ENCODE data around the gene RBFOX2. TPM values are rescaled to one million over a fixed set of nuclear protein-coding genes. Genes with fewer than 3 reads are reported as not detected.
"Not testable (repeated sequence)": the region's sequence is repeated elsewhere in the genome, so short reads cannot be mapped to it uniquely, and the experiment has no call there.

RBFOX2 gene
- polyA plus RNA-seq, 3 donors, result 15.2 to 53.4 (median 28.9) TPM

DNA sequence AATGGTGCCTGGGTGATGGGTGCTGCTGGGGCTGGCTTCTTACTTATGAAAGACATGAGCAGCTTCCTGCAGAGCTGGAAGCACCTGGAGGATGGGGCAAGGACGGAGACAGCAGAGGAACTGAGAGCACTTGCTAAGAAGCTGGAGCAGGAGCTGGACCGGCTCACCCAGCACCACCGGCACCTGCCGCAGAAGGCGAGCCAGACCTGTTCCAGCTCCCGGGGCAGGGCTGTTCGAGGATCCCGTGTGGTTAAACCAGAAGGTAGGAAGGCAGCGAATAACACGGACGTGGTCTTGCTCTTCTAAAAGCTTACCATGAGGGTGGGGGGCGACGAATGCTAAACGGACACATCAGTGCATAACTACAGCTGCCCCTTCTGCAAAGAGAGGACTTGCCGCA is 301.7 kb downstream of the RBFOX2 start:
- 78 to 89% (median 84%) methylated on average over 15 of the region's 15 CpGs for WGBS, 3 donors
- H3K27ac ChIP-seq (ENCODE audit: low read depth, low read length), result no peak overlapping the region

DNA sequence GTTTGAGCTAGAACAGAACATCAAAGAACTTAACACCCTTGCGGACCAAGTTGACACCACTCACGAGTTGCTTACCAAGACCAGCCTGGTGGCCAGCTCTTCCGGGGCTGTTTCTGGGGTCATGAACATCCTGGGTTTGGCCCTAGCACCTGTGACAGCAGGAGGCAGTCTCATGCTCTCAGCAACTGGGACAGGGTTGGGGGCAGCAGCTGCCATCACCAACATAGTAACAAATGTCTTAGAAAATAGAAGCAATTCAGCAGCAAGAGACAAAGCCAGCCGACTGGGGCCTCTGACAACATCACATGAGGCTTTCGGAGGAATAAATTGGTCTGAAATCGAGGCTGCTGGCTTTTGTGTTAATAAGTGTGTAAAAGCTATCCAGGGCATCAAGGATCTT is 302.2 kb downstream of the RBFOX2 start:
- H3K27ac ChIP-seq (ENCODE audit: low read depth, low read length), result no peak overlapping the region
- 88% methylated on average over 6 of the region's 6 CpGs for WGBS, 3 donors

DNA sequence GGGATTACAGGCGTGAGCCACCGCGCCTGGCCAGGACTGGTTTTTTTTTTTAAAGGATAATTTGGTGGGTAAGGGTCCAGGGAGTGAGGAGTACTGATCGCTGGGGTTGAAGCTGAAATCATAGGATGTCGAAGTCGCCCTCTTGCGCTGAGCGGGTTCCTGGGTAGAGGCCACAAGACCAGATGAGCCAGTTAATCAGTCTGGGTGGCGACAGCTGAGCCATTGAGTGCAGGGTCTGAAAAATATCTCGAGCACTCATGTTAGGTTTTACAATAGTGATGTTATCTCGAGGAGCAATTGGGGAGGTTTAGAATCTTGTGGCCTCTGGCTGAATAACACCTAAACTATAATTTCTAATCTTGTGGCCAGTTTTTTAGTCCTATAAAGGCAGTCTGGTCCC is 303.1 kb downstream of the RBFOX2 start:
- WGBS, 3 donors, result 89 to 92% (median 90%) methylated on average over 11 of the region's 11 CpGs
- no peak overlapping the region for H3K27ac ChIP-seq (ENCODE audit: low read depth, low read length)

DNA sequence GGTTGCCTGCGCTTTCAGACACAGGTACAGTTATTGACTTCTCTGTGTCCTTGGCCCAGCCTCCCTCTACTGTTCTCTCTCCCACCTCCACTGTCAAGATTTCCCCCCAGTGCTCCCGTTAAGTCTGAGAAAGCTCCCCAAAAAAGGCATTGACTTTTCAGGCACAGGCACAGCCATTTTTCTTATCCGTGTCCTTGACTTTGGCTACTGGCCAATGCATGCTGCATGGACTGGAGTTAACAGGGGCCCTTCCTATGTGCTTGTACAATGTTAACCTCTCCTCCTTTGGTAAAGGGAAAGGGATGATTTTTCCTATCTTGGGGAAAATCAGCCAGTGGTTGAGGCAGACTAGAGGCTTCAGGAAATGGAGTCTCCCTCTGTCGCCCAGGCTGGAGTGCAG is 306.7 kb downstream of the RBFOX2 start:
- H3K27ac ChIP-seq (ENCODE audit: low read depth, low read length), result no peak overlapping the region
- 53 to 81% (median 77%) methylated on average over 4 of the region's 4 CpGs for WGBS, 3 donors

DNA sequence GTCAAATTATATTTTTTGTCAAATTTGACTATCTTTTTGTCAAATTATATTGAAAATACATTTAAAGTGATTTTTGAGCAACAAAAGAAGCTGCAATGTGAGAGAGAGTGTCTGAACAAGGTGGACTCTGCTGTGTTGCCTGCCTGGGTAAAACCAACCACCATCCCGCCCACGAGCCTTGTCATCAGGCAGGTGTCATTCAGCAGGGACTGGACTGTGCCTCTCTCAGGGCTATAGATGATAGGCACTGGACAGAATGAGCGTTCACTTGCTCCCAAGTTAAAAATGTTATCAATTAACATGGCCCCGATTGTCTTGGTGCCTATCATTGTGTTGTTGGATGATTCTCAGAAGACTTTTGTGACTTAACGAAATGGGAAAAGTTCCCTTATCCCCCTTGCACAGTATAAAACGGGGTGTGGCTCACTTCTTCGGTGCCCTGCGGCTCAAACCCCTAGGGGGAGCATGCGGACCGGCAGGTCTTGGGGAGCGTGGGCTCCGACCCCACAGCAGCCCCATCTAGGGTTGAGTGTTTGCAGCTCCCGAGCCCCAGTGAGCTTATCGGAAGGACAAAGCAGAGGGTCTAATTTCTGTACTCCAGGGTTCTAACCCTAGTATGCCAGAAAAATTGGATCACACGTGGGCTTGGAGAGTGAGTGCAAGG is 309.3 kb downstream of the RBFOX2 start:
- WGBS, 3 donors, result 80 to 84% (median 82%) methylated on average over 15 of the region's 15 CpGs
- H3K27ac ChIP-seq (ENCODE audit: low read depth, low read length), result no peak overlapping the region

DNA sequence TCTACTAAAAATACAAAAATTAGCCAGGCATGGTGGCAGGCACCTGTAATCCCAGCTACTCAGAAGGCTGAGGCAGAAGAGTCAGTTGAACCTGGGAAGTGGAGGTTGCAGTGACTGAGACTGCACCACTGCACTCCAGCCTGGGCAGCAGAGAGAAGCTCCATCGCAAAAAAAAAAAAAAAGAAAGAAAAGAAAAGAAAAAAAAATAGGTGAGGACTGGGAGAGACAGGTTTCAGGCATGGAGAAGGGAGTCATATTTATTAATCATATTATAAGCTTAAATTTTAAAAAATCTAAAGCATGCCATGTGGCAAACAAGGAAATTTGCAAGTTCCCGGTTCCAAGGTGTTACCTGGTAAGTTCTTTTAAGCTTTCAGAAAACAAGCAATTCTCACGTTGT is 311.1 kb downstream of the RBFOX2 start, which contains the start of gene APOL5:
APOL5 (plus strand) TSS at position 301 of the 400 bp plus-strand sequence; CDS start at position 301, 0 bp downstream.
- WGBS, 3 donors, result 61 to 85% (median 83%) methylated on average over 3 of the region's 3 CpGs
- H3K27ac ChIP-seq (ENCODE audit: low read depth, low read length), result no peak within 1 kb of the TSS

DNA sequence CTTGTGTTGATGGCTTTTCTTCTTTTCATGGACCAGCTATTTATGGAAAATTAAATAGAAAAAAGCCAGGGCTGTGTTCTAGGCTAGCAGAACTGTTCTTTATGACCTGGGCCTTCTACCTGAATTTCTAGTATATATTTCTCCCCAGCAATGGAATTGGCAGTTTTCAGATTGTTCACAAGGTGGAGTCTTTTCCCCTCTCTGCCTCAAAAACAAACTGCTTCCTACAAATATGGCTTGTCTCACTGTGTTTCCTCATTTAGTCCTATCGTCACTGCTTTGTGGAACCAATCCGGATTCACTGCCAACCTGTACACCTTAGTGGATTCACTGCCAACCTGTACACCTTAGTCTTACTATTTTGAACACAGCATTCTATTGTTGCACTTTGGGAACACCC is 316.0 kb downstream of the RBFOX2 start:
- WGBS, 3 donors, result 89 to 95% (median 91%) methylated on average over 2 of the region's 2 CpGs
- H3K27ac ChIP-seq (ENCODE audit: low read depth, low read length), result no peak overlapping the region

DNA sequence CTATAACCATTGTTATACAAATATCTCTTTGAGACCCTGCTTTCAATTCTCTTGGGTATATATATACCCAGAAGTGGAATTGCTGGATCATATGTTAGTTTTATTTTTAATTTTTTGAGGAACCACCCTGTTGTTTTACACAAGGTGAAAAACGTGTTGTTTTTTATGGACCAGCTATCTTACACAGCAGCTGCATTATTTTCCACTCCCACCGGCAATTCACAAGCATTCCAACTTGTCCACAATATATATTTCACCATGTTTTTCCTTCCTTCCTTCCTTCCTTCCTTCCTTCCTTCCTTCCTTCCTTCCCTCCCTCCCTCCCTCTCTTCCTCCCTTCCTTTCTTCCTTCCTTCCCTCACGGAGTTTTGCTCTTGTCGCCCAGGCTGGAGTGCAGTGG is 317.3 kb downstream of the RBFOX2 start:
- 72 to 90% (median 81%) methylated on average over 4 of the region's 4 CpGs for WGBS, 3 donors
- no peak overlapping the region for H3K27ac ChIP-seq (ENCODE audit: low read depth, low read length)

DNA sequence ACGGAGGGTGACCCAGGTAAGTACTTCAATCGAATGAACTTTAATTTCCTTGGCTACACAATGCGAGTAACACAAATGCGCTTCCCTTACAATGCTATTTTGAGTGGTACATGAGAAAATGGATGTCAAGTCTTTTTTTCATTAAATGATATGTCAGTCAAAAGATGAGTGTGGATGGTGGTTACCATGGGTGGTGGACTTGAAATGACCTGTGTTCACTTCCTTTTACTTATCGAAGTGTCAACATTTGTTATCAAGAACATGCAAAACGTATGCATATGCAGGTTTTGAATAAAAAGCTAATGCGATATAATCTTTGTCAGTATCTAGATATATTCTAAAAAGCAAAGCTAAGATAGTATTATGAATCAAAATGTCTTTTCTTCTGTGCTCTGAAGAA is 319.7 kb downstream of the RBFOX2 start:
- WGBS, 3 donors, result 71 to 83% (median 80%) methylated on average over 7 of the region's 7 CpGs

DNA sequence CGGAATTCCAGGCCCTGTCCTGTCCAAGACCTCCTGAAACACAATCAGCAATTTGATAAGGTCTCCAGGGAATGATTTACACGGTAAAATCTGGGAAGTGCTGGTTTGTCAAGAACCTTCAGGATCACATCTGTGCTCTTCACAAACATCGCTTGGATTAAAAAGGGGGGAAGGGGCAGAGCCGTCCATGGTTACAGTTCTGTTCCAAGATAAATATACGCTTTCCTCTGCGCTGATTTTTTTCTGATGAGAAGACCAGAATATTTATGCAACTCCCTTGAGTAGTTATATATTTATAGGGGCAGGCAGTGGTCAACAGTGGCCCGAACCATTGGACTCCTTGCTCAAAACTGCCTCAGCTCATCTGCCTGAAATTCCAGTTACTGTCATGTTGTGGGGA is 320.2 kb downstream of the RBFOX2 start:
- no peak overlapping the region for H3K27ac ChIP-seq (ENCODE audit: low read depth, low read length)
- 55 to 68% (median 65%) methylated on average over 7 of the region's 7 CpGs for WGBS, 3 donors

More for the DNA sequence above, 319.7 kb downstream of the RBFOX2 start:
- H3K27ac ChIP-seq (ENCODE audit: low read depth, low read length), result no peak overlapping the region

DNA sequence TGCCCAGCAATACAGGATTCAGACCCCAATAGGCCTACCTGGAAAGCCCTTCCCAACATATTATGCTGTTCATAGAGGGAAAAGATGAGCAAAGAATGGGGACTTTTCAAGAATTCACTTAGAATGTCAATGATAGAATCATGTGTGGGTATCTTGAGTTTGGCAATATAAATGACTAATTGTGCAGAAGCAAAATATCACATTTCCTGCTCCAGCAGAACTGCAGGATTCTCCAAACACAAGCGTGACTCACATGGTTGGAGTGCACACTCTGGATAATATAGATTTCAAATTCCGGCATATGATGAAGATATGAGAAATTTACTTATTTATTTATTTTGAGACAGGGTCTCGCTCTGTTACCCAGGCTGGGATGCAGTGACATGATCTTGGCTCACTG is 323.5 kb downstream of the RBFOX2 start:
- 91 to 98% (median 94%) methylated on average over 3 of the region's 3 CpGs for WGBS, 3 donors
- no peak overlapping the region for H3K27ac ChIP-seq (ENCODE audit: low read depth, low read length)

DNA sequence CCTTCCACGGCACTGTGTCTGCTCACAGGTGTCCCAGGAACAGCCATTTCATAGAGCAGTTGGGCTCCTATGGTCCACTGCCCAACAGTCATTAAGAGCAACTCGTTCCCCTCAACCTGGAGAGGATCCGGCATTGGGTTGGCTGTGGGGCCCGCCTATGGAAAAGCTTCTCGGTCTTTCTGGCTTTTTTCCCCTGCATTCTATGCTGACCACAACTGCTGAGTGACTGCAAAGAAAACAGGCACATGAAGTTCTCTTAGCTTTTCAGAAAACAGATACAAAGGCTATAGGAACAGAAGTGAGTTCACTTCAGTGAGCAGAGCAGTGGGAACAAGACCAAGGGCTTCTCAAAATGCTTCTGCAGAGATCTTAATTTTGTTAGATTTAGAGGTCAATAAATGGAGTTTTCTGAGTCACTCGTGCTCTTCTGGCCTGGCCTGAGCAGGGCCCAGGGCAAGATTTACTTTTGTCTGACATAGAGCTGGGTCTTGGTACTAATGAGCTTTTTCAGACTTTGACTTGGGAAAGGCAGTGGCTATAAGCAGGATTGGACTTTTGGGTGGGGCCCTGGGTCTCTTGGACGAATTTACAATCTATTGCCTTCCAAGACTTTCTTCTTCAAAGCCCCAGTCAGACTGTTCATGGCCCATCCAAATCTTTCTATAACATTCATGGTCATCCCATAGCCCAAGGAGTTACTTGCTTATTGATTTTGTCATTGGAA is 324.6 kb downstream of the RBFOX2 start:
- WGBS, 3 donors, result 78 to 79% (median 79%) methylated on average over 7 of the region's 7 CpGs
- no peak overlapping the region for H3K27ac ChIP-seq (ENCODE audit: low read depth, low read length)

DNA sequence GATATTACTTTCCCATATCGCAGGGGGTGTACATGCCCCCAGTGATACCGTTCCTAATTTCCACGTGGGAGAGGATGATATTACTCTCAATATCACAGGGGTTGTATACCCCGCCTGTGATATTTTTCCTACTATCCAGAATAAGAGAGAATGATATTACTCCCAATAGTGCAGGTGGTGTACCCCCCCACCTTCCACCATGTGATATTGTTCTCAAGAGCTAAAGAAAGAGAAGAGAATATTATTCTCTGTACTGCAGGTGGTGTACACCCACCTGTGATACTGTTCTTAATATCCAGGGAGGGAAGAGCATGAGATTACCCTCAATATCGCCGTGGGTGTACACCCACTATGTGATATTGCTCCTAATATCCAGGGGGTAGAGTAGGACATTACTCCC is 328.8 kb downstream of the RBFOX2 start:
- H3K27ac ChIP-seq (ENCODE audit: low read depth, low read length), result not testable (repeated sequence)
- WGBS, 3 donors, result 70 to 78% (median 74%) methylated on average over 6 of the region's 6 CpGs

DNA sequence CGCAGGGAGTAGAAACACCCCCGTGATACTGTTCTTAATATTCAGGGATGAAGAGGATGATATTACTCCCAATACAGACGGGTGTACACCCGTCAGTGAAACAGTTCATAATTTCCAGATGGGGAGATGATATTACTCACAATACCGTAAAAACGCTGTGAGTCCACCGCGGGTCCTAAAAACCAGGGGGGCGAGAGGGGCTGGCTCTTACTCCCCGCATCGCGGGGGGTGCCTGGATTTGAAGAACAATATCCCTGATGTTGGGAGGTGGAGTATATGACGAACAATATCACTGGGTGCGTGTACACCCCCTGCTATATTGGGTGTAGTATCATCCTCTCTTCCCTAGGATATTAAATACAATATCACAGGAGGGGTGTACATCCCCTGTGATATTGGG is 331.5 kb downstream of the RBFOX2 start:
- no peak overlapping the region for H3K27ac ChIP-seq (ENCODE audit: low read depth, low read length)
- WGBS, 3 donors, result 78 to 79% (median 79%) methylated on average over 14 of the region's 14 CpGs

DNA sequence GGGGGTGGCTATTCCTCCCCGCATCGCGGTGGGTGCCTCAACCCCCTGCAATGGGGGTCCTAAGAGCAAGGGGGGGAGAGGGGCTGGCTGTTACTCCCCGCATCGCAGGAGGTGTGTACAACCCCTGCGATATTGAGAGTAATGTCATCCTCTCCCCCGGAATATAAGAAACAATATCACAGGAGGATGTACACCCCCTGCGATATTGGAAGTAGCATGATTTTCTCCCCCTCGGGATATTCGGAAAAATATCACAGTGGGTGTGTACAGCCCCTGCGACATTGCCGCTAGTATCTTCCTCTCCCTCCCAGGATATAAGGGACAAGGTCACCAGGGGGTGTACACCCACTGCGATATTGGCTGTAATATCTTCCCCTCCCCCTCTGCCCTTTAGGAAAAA is 333.4 kb downstream of the RBFOX2 start:
- WGBS, 3 donors, result 84 to 85% (median 84%) methylated on average over 13 of the region's 13 CpGs
- no peak overlapping the region for H3K27ac ChIP-seq (ENCODE audit: low read depth, low read length)

DNA sequence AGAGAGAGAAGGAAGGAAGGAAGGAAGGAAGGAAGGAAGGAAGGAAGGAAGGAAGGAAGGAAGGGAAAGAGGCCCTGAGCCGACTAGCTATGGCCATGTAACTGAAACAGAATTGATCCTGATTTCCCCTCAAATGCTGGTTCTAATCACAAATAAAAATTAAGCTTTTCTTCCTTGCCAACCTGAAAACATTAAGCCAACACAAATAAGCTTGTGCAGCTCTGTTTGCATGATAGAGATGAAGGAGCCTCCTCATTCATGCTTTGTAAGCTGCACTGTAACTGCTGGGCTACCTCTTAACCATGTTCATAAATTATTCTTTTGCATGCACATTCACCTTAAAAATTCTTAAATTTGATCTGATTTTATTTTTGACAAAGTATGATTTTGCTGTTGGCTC is 338.6 kb downstream of the RBFOX2 start:
- H3K27ac ChIP-seq (ENCODE audit: low read depth, low read length), result no peak overlapping the region
- WGBS, 3 donors, result 26 to 50% (median 43%) methylated on average over 1 of the region's 1 CpG

DNA sequence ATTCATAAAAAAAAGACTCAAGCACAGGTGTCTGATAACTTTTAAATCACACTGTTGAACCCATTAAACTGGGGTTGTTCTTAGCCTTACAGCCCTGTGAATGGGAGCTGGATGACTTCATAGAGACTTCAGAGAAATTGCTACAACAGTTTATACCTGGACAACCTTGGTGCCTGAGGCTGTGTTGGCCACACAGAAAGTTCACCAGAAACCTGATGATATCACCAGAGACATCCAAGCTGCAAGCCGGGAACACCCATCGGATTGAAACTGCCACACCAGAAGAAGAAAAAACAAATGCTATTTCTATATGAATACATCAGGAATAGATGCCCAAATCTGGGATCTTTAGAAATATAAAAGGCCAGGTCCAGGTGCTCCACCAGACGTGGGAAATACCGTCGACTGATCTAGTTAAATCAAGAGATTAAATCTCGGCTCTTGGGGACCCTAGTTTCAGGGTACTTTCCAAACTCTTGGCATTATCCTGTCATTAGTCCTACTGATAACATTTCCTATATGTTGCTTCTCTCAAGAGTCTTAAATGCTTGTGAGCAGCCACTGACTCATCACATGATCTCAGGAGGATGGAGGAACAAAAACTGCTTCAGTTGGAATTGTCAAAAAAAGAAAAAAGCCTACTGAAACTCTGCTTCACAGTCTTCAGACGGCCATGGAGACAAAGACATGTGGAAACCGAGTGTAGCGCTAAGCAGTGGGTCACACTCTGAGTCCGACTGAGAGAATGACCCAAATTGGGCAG is 339.5 kb downstream of the RBFOX2 start:
- no peak overlapping the region for H3K27ac ChIP-seq (ENCODE audit: low read depth, low read length)
- WGBS, 3 donors, result 84 to 89% (median 86%) methylated on average over 10 of the region's 10 CpGs
